RWPE1 (cell line): ENCODE data around the gene PLPP6.

Source experiments
- CTCF ChIA-PET: fragments of 350-600 bp; sonication (Branson Sonifier 250); formaldehyde crosslinking; extraction: SDS; loops from one replicate; lab custom pipeline; 2021; lab: Yijun Ruan, JAX
- POLR2A ChIA-PET: fragments of 400-600 bp; formaldehyde crosslinking; extraction: SDS; loops from one replicate; lab custom pipeline; 2020; ENCODE audit warnings: antibody characterized with exemption; ENCODE audit not compliant: low non-redundant PET; lab: Yijun Ruan, JAX
- DNase-seq: peaks from one replicate; pipeline ENCODE4 v3.0.0; 2012; ENCODE audit warnings: low spot score
- H3K27ac ChIP-seq: fragments of 450-650 bp; 2 replicates; pipeline ENCODE4 v1.5.1; 2017
- TF ChIP-seq, protein P1 (sequence below): fragments of 450-650 bp; conservative IDR thresholded peaks from 2 replicates; pipeline ENCODE4 v1.5.1; 2017; ENCODE audit warnings: low read depth, mild to moderate bottlenecking

PLPP6 gene

GRCh38 chr9:4667681-4668080, 5.6 kb downstream of the PLPP6 start:
- CTCF ChIA-PET: no interaction called here
- POLR2A ChIA-PET: no interaction called here

DNA sequence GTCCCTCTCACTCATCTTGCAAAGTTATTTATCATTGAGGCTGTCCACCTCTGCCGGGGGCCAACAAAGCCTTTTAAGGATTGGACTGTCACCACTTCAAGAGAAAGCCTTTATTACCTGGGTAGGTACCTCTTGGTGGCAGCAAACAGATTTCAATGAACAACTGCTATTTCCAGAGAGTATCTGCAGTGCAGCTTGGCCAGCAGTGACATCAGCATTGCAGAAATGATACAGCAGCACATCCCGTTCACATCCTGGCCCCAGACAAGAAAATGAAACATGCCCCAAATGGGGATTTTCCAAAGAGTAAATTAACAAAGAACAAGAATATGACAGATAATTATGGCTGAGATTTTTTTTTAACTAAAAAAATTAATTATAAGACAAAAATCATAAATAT, 6.5 kb downstream of the PLPP6 start:
- TF ChIP-seq, protein P1, sequence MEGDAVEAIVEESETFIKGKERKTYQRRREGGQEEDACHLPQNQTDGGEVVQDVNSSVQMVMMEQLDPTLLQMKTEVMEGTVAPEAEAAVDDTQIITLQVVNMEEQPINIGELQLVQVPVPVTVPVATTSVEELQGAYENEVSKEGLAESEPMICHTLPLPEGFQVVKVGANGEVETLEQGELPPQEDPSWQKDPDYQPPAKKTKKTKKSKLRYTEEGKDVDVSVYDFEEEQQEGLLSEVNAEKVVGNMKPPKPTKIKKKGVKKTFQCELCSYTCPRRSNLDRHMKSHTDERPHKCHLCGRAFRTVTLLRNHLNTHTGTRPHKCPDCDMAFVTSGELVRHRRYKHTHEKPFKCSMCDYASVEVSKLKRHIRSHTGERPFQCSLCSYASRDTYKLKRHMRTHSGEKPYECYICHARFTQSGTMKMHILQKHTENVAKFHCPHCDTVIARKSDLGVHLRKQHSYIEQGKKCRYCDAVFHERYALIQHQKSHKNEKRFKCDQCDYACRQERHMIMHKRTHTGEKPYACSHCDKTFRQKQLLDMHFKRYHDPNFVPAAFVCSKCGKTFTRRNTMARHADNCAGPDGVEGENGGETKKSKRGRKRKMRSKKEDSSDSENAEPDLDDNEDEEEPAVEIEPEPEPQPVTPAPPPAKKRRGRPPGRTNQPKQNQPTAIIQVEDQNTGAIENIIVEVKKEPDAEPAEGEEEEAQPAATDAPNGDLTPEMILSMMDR: no peak
- CTCF ChIA-PET: no interaction called here
- no peak overlapping the region for H3K27ac ChIP-seq
- POLR2A ChIA-PET: no interaction called here
- DNase-seq: no peak

More at GRCh38 chr9:4667681-4668080, 5.6 kb downstream of the PLPP6 start:
- TF ChIP-seq, protein P1: no peak
- no peak overlapping the region for H3K27ac ChIP-seq
- no peak for DNase-seq

DNA sequence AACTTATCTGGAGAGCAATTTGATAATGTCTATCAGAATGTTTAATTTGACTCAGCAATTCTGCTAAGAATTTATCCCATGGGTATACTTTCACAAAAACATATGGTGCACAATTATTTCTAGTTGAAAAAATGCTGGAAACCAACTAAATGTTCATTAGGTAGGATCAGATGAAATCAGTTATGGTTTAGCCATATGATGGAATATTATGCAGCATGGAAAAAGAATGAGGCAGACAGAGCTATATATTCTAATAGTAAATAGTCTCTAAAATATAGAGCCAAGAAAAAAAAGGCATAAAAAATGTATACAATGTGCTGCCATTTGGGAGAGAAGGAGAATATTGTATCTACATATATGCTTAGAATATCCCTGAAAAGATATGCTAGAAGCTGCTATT, 7.8 kb downstream of the PLPP6 start:
- ChIA-PET CTCF (no interaction called here), POLR2A (no interaction called here)
- no peak for DNase-seq
- TF ChIP-seq, protein P1: no peak
- no peak overlapping the region for H3K27ac ChIP-seq

GRCh38 chr9:4670591-4670990, 8.5 kb downstream of the PLPP6 start:
- CTCF ChIA-PET: no interaction called here

DNA sequence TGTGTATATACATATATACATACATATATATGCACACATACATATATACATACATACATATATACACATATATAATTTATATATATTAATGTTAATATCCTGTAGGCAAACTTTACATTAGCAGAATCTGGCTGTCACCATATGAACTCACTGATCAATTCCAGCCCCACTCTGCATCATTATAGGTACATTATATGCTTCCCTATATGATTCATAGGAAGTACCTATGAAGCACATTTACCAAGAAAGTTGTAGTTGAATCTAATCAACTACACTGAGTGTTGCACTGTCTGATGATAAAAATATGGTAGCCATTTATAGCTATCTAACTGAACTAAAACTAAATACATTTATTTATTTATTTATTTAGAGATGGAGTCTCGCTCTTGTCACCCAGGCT, 9.6 kb downstream of the PLPP6 start:
- H3K27ac ChIP-seq: no peak overlapping the region
- POLR2A ChIA-PET: no interaction called here
- DNase-seq: no peak
- TF ChIP-seq, protein P1: no peak
- CTCF ChIA-PET: no interaction called here

More at GRCh38 chr9:4670591-4670990, 8.5 kb downstream of the PLPP6 start:
- H3K27ac ChIP-seq: no peak overlapping the region
- TF ChIP-seq, protein P1: no peak
- DNase-seq: no peak
- POLR2A ChIA-PET: no interaction called here

DNA sequence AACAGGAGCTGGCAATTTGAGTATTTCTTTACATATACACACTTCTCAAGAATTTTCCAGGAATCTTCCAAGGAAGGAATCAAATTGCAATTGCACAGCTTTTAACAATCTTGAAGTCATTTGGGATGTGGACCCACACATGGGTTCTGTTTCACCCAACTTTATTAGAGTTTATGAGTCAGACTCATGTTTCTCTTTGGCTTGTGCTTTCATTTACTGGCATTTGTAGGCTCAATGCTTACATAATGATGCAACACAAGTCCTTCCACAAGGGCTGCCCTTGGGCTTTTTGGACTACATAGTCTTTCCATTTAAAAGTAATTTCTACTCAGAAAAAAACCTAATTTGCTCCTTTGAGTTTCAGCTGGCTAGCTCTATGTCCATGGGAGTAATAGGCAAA, 12.7 kb downstream of the PLPP6 start:
- CTCF ChIA-PET: interaction anchor here (0.6 kb wide), 2 partner anchors 18 to 250 kb away, joined by 3 read pairs; no protein-coding TSS in a partner anchor
- TF ChIP-seq, protein P1: no peak
- POLR2A ChIA-PET: no interaction called here
- no peak for DNase-seq
- H3K27ac ChIP-seq: no peak overlapping the region
